Calu3 (cell line): ENCODE data around the gene SYTL1. TPM values are rescaled to one million over a fixed set of nuclear protein-coding genes. Genes with fewer than 3 reads are reported as not detected.

Experiments
- BruUV-seq: library from RNA; stranded (reverse); fragments of 400-500 nt; replicated peaks from 2 replicates; lab custom pipeline; 2021; lab: Mats Ljungman, UMichigan
- CTCF ChIA-PET: fragments of 300-600 bp; sonication (Branson Sonifier 250); formaldehyde crosslinking; loops from one replicate; lab custom pipeline; 2022; ENCODE audit warnings: antibody characterized with exemption; lab: Charles Lee
- DNase-seq: peaks from one replicate; pipeline ENCODE4 v3.0.0; 2022
- H3K27ac Mint-ChIP-seq: one replicate; pipeline ENCODE4 v1.8.0; 2022; ENCODE audit warnings: mixed read lengths; ENCODE audit not compliant: unreplicated experiment
- H3K27me3 Mint-ChIP-seq: one replicate; pipeline ENCODE4 v1.8.0; 2022; ENCODE audit warnings: mixed read lengths; ENCODE audit not compliant: unreplicated experiment
- H3K36me3 Mint-ChIP-seq: one replicate; pipeline ENCODE4 v1.8.0; 2022; ENCODE audit warnings: mild to moderate bottlenecking, moderate library complexity, mixed read lengths; ENCODE audit not compliant: insufficient read depth, unreplicated experiment
- H3K4me1 Mint-ChIP-seq: one replicate; pipeline ENCODE4 v1.8.0; 2022; ENCODE audit warnings: mild to moderate bottlenecking, low read depth, mixed read lengths; ENCODE audit not compliant: unreplicated experiment
- H3K4me3 Mint-ChIP-seq: one replicate; pipeline ENCODE4 v1.8.0; 2022; ENCODE audit warnings: mild to moderate bottlenecking, low read depth, moderate library complexity, mixed read lengths; ENCODE audit not compliant: unreplicated experiment
- H3K9me3 Mint-ChIP-seq: one replicate; pipeline ENCODE4 v1.8.0; 2022; ENCODE audit warnings: low read depth, mixed read lengths; ENCODE audit not compliant: unreplicated experiment
- CTCF ChIP-seq: fragments of 200-600 bp; IDR thresholded peaks from one replicate; pipeline ENCODE4 v1.8.0; 2022; ENCODE audit warnings: antibody characterized with exemption; ENCODE audit not compliant: unreplicated experiment
- intact Hi-C: fragments of 100-400 bp; cut with micrococcal nuclease; formaldehyde crosslinking; loops from one replicate; pipeline ENCODE4 v1.10.0; 2022; ENCODE audit not compliant: unreplicated experiment
- total RNA-seq: library from RNA; stranded (reverse); gene quantifications from 2 replicates; pipeline ENCODE4 v1.2.3, GENCODE V29; 2022

Gene SYTL1
- total RNA-seq, 1 experiment from 2014 or later: 15.0 TPM

DNA sequence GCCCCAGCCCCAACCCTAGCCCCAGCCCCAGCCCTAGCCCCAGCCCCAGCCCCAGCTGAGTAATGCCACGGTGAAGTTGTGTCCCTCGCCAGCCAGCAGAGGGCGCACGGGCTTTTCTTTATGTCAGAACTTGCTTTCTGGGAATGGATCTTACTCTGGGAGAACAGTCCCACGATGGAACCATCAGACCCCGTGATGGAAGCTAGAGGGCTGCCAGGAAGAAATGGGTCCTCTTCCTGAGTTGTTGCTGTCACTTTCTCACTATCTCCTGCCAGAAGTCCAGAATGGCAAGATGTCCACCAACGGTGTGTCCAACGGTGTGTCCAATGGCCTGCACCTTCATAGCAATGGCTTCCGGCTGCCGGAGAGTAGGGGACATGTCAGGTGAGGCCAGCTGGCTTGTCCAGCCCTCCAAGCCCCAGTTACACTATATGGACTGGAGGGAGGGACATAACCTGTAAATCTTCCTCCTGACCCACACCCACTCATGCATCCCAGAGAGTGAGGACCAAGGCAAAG, 45.0 kb upstream of the SYTL1 start:
- Mint-ChIP-seq H3K4me1 (no peaks in the 10 kb centered on the region), H3K27me3 (no peaks in the 10 kb centered on the region), H3K4me3 (no peak overlapping the region), H3K9me3 (no peaks in the 10 kb centered on the region), H3K36me3 (peaks cover 4% of the 10 kb centered on the region), H3K27ac (no peak overlapping the region)
- TF ChIP-seq CTCF: peak; percentile 24
- intact Hi-C loops: loop anchor here (5.0 kb wide), 1 partner anchor 90 kb away; no protein-coding TSS in a partner anchor
- CTCF ChIA-PET: interaction anchor here (0.5 to 1.5 kb wide), 13 partner anchors 26 to 354 kb away, joined by 3 to 10 read pairs (median 3); partner anchors contain the start of gene MAP3K6
- BruUV-seq: no TSS peak
- peak; percentile 65 for DNase-seq

GRCh38 chr1:27297903-27298302, 43.9 kb upstream of the SYTL1 start:
- intact Hi-C loops: loop anchor here (5.0 kb wide), 1 partner anchor 89 kb away; no protein-coding TSS in a partner anchor
- BruUV-seq: no TSS peak
- H3K4me1 Mint-ChIP-seq: no peaks in the 10 kb centered on the region
- CTCF ChIA-PET: interaction anchor here (0.6 to 1.5 kb wide), 2 partner anchors 253 to 323 kb away, joined by 3 read pairs; no protein-coding TSS in a partner anchor
- H3K36me3 Mint-ChIP-seq: no peaks in the 10 kb centered on the region
- no peaks in the 10 kb centered on the region for H3K9me3 Mint-ChIP-seq
- H3K4me3 Mint-ChIP-seq: no peak overlapping the region
- no peaks in the 10 kb centered on the region for H3K27me3 Mint-ChIP-seq
- no peak overlapping the region for H3K27ac Mint-ChIP-seq
- TF ChIP-seq CTCF: no peak
- no peak for DNase-seq

GRCh38 chr1:27298632-27299384, 43.0 kb upstream of the SYTL1 start:
- Mint-ChIP-seq H3K4me1 (no peaks in the 10 kb centered on the region), H3K27me3 (no peaks in the 10 kb centered on the region), H3K4me3 (no peak overlapping the region), H3K36me3 (no peaks in the 10 kb centered on the region), H3K27ac (no peak overlapping the region), H3K9me3 (no peaks in the 10 kb centered on the region)
- CTCF ChIA-PET: interaction anchor here (0.6 kb wide), 1 partner anchor 227 kb away, joined by 3 read pairs; no protein-coding TSS in a partner anchor
- intact Hi-C loops: loop anchor here (5.0 kb wide), 1 partner anchor 88 kb away; no protein-coding TSS in a partner anchor
- no TSS peak for BruUV-seq
- DNase-seq: no peak
- no peak for TF ChIP-seq CTCF

GRCh38 chr1:27299385-27300271, 42.2 kb upstream of the SYTL1 start:
- intact Hi-C loops: loop anchor here (5.0 kb wide), 1 partner anchor 88 kb away; no protein-coding TSS in a partner anchor
- CTCF ChIA-PET: interaction anchor here (0.6 to 1.5 kb wide), 5 partner anchors 50 to 255 kb away, joined by 3 to 8 read pairs (median 3); partner anchors contain the start of gene MAP3K6
- H3K27me3 Mint-ChIP-seq: no peaks in the 10 kb centered on the region
- no peaks in the 10 kb centered on the region for H3K36me3 Mint-ChIP-seq
- H3K4me3 Mint-ChIP-seq: no peak overlapping the region
- H3K27ac Mint-ChIP-seq: no peak overlapping the region
- H3K9me3 Mint-ChIP-seq: no peaks in the 10 kb centered on the region
- no peaks in the 10 kb centered on the region for H3K4me1 Mint-ChIP-seq
- no TSS peak for BruUV-seq
- no peak for TF ChIP-seq CTCF
- DNase-seq: no peak
